Limb (tissue), 2 donors: Measurements from ENCODE around the gene APRT.

Experiments
- DNase-seq, 2 donors: peaks; one replicate each; pipeline ENCODE4 v3.0.0-alpha.2; 2016; ENCODE audit errors: extremely low spot score in 2 of 2

APRT gene

DNA sequence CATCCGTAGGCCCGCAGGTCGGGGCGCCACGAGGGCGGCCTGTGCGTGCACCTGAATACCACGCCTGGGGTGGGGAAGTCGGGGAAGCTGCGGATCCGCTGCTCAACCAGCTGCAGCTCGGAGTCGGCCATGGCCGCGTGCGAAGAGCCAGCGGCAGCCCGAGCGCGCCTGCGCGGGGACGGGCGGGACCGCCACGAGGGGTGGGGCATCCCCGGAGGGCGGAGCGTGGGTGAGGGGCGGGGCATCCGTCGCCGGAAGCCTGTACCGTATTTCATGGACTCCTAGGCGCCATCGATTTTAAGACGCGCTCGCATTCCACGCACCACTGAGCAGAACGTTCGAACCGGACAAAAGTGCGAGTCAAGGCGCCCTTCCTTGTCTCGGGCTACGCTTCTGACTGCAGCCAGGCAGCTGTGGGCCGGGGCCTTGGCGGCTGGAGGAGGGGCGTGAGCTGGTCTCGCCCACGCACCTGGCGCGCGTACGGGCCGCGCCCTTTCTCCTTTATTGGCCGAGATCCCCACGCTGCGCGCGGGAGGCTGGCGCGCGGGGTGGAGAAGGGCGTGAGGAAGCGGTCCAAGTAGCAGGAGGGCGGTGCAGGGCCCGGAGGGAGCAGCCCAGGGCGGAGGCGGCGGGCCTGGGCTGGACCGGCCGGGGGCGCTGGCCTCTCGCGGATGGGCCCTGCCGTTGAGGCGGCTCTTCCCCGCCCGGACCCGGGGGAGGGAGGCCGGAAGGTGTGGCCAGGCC is at the start of gene APRT:
TSS of gene APRT (minus strand) at position 160 of the 744 bp plus-strand sequence. CDS start at position 131, 29 bp downstream.
- peak; percentile 95 to 99 for DNase-seq

GRCh38 chr16:88861359-88861758 is 49.6 kb upstream of the APRT start:
- no peak for DNase-seq

DNA sequence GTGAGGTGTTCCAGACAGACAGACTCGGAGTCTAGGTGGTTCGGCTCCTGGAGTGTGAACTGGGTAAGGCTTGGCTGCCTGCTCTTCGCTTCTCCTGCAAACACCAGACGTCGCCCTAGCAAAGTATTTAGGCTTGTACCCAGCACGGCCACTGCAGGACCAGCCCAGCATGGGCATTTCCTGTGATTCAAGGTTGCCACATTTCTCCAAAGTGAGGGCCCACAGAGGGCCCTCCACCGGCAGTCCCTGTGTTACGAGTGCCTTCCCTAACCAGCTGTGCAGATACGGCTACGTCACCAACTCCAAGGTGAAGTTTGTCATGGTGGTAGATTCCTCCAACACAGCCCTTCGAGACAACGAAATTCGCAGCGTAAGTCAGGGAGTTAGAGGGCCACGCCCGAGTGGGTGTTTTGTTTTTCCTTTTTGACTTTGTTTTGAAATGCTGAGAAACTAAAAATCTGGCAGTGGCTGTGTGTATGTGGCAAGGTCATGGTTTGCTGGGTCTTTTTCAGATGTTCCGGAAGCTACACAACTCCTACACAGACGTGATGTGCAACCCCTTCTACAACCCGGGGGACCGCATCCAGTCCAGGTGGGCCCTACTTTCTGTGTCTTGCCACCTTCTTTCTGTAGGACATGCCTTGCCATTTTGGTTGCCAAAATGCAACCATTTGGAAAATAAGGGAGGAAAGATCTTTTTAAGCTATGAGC is 47.8 kb upstream of the APRT start:
- DNase-seq, result no peak

- DNase-seq, result peak in 1 of 2 donors; percentile 66
Measured at GRCh38 chr16:88857728-88858339, 46.1 kb upstream of the APRT start.

DNA sequence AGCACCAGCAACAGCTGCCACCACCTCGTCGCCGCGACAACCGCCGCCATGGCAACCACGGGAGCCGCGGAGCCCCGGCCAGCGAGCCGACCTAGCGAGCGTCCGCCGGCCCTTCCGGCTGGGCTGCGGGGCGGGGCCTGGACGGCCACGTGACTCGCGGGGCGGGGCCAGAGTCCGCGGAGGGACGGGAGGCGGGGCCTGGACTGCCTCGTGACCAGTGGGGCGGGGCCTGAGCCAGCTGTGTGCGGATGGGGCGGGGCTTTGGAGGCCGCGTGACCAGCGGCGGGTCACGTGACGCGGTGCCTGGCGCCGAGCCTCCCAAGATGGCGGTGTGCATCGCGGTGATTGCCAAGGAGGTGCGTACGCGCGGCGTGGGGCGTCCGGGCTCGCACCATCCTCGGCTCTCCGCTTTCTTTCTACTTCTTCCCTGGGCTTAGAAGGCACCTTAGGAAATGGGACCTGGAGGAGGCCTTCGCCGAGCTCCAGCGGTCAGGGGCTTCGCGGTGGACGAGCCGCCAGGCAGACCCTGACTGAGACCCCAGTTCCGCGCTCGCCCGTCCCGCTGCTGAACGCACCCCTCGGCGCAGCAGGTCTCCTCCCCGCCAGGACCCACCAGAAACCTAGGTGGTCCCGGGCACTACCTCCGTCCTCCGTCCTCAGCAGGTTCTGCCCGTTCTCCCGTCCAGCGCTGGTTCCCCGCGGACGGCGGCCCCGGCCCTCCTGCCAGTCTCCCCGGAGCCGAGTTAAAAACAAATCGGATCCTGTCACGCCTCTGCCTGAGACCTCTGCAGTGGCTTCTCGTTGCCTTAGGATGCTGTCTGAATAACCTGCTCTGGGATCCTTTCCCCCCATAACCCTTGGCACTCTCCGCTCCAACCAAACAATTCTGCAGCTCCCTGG is 45.4 kb upstream of the APRT start, which contains the start of the genes GALNS and TRAPPC2L:
TSS of gene GALNS (minus strand) at position 120 of the 900 bp plus-strand sequence. CDS start at position 50, 70 bp downstream.
TSS of gene TRAPPC2L (plus strand) at position 300 of the 900 bp plus-strand sequence. CDS start at position 324, 24 bp downstream.
- DNase-seq, result peak; percentile 98 to 100

- DNase-seq, result no peak
Measured at GRCh38 chr16:88856122-88856827, 44.5 kb upstream of the APRT start.

GRCh38 chr16:88855736-88856121 is 44.0 kb upstream of the APRT start:
- DNase-seq, result no peak

- no peak for DNase-seq
Measured at GRCh38 chr16:88855176-88855575, 43.4 kb upstream of the APRT start.

GRCh38 chr16:88854306-88855111 is 42.8 kb upstream of the APRT start:
- no peak for DNase-seq

GRCh38 chr16:88853325-88853941 is 41.7 kb upstream of the APRT start:
- DNase-seq, result no peak

GRCh38 chr16:88851616-88852015 is 39.9 kb upstream of the APRT start:
- no peak for DNase-seq

GRCh38 chr16:88850531-88851199 is 38.9 kb upstream of the APRT start:
- no peak for DNase-seq

GRCh38 chr16:88848557-88848956 is 36.8 kb upstream of the APRT start:
- DNase-seq, result no peak

GRCh38 chr16:88847654-88848053 is 35.9 kb upstream of the APRT start:
- no peak for DNase-seq

GRCh38 chr16:88846088-88846487 is 34.4 kb upstream of the APRT start:
- DNase-seq, result no peak

DNA sequence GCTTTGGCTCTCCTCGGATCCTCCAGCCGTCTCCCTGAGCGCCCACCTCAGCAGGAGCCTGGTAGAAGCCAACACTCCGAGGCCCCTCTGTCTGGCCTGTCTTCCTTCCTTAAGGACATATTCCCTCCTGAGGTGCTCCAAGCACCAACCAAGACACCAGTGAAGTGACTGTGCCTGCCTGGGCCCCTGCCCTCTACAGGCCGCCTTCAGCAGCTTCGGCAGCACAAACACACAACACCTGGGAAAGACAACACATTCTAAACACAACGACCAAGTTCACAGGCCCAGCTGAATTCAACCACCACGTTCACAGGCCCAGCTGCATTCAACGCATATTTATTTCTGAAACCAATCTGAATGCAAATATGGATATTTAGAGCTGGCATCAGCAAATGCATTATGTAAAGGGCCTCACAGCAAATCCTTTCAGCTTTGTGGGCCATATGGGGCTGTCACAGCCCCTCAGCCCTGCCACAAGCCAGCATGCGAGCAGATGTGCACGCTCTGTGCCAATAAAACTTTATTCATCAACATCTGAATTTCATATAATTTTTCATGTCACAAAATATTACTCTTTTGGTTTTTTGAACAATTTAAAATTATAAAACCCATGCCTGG is 32.8 kb upstream of the APRT start:
- DNase-seq, result no peak

DNA sequence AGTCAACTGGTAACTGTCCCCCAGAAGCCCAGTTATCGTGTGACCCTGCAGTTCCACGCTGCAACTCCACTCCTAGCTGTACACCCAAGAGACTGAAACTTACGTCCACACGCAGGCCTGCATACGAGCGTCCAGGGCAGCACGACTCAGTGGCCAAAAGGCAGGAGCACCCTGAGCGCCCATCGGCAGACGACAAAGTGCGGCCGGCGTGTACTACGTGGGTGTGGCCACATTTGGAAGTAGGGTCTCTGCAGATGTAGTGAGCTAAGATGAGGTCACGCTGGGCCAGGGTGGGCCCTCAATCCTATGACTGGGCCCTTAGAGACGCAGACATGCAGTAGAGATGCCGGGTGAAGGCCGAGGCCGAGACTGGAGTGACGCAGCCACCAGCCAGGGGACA is 31.5 kb upstream of the APRT start:
- no peak for DNase-seq

DNA sequence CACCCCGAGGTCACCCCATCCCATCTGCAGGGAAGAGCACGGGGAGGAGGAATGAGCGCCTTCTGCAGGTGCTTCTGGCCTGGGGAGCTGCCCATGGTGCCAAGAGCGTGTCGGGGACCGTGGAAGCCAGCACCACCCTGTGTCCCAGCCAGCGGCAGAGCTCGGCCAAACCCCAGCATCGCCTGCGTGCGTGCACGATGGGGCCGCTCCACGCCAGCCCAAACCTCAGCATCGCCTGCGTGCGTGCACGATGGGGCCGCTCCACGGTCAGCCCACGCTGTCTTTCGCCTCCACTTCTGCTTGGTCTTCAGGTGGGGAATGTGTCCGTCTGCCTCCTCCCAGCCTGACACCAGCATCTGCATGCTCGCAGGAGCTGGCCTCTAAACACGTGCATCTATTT is 31.1 kb upstream of the APRT start:
- DNase-seq, result no peak
